ENCODE data around the gene CDH23.

The CDH23 gene

DNA sequence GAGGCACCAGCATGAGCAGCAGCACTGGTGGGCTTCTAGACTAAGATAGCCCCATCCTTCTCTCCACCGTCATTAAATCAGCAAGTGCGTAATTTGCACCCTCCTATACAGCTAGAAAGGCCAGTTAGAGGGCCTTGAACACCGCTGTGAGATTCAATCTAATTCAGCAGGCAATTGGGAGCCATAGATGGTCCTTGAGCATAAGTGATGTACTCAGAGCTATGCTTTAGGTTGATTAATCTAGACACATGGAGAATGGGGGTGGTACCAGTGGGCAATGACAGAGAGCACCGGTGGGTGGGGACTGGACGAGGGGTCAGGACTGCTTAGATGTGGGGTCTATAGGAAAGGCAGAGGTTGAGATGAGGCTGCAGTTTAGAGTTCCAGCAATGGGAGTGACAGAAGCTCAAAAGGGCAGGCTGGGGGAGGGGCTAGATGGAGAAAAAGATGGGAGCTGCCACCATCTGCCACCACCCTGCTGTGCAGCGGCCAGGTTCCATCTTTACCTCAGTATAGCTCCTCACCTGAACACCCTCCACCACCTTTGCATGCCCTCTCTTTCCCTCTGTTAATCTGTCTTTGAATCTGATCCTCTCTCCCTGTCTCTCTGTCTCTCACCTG is 235.6 kb downstream of the CDH23 start:
- no peaks in the 10 kb centered on the region for H3K27me3 ChIP-seq (ENCODE audit: control insufficient read depth, insufficient read depth, low read length)

DNA sequence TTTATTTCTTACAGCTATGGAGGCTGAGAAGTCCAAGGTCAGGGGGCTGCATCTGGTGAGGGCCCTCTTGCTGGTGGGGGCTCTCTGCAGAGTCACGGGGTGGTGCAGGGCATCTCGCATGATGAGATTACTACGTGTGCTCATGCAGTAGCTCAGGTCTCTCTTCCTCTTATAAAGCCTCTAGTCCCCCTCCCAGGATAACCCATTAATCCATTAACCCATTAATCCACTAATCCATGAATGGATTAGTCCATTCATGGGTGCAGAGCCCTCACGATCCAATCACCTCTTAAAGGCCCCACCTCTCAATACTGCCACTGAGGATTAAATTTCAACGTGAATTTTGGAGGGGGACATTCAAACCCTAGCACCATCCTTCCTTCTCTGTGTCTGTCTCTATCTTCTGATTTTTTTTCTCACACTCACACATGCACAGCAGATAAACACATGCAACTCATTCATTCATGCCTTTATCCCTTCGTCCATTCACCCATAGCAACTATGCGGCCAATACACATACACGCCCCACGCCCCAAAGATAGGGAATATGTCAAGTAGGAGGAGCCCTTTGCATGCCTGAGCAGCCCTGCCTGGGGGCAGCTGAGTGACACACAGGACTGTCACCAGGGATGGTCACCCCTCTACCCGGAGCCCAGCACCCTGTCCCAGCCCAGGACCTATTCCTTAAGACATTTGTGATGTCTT is 236.3 kb downstream of the CDH23 start:
- Histone ChIP-seq H3K4me1 (peaks cover 30% of the 10 kb centered on the region), H3K79me2 (peaks cover 23% of the 10 kb centered on the region), H3K4me3 (ENCODE audit: low read depth, low read length) (no peak overlapping the region), H3K9ac (no peak overlapping the region), H3K9me3 (ENCODE audit: control insufficient read depth, low read length) (no peaks in the 10 kb centered on the region), H3K4me2 (ENCODE audit: low read length) (no peak overlapping the region), H3K36me3 (ENCODE audit: control insufficient read depth, insufficient read depth, low read length) (no peaks in the 10 kb centered on the region), H3K27me3 (ENCODE audit: control insufficient read depth, insufficient read depth, low read length) (no peaks in the 10 kb centered on the region), H2AFZ (no peak overlapping the region), H3K27ac (no peak overlapping the region)
- TF ChIP-seq, protein P1, sequence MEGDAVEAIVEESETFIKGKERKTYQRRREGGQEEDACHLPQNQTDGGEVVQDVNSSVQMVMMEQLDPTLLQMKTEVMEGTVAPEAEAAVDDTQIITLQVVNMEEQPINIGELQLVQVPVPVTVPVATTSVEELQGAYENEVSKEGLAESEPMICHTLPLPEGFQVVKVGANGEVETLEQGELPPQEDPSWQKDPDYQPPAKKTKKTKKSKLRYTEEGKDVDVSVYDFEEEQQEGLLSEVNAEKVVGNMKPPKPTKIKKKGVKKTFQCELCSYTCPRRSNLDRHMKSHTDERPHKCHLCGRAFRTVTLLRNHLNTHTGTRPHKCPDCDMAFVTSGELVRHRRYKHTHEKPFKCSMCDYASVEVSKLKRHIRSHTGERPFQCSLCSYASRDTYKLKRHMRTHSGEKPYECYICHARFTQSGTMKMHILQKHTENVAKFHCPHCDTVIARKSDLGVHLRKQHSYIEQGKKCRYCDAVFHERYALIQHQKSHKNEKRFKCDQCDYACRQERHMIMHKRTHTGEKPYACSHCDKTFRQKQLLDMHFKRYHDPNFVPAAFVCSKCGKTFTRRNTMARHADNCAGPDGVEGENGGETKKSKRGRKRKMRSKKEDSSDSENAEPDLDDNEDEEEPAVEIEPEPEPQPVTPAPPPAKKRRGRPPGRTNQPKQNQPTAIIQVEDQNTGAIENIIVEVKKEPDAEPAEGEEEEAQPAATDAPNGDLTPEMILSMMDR (IDR thresholded peaks at IDR 0.05) = no peak

More for the DNA sequence above, 235.6 kb downstream of the CDH23 start:
- Histone ChIP-seq H3K9ac (no peak overlapping the region), H3K4me1 (peaks cover 30% of the 10 kb centered on the region), H3K4me2 (ENCODE audit: low read length) (no peak overlapping the region), H3K4me3 (ENCODE audit: low read depth, low read length) (no peak overlapping the region), H3K27ac (no peak overlapping the region), H3K36me3 (ENCODE audit: control insufficient read depth, insufficient read depth, low read length) (no peaks in the 10 kb centered on the region), H3K9me3 (ENCODE audit: control insufficient read depth, low read length) (no peaks in the 10 kb centered on the region), H3K79me2 (peaks cover 21% of the 10 kb centered on the region), H2AFZ (no peak overlapping the region)
- TF ChIP-seq, protein P1 (IDR thresholded peaks at IDR 0.05) = no peak

- TF ChIP-seq, protein P1 (IDR thresholded peaks at IDR 0.05) = no peak
- no peak overlapping the region for H3K9ac ChIP-seq
- H3K4me1 ChIP-seq = peaks cover 30% of the 10 kb centered on the region
These were observed 237.2 kb downstream of the CDH23 start for GRCh38 chr10:71633920-71634319.

GRCh38 chr10:71634531-71635164 is 237.9 kb downstream of the CDH23 start:
- TF ChIP-seq, protein P1 (IDR thresholded peaks at IDR 0.05) = no peak
- H3K4me1 ChIP-seq = peaks cover 30% of the 10 kb centered on the region
- no peaks in the 10 kb centered on the region for H3K27me3 ChIP-seq (ENCODE audit: control insufficient read depth, insufficient read depth, low read length)

More at GRCh38 chr10:71633920-71634319, 237.2 kb downstream of the CDH23 start:
- Histone ChIP-seq H3K79me2 (peaks cover 25% of the 10 kb centered on the region), H3K9me3 (ENCODE audit: control insufficient read depth, low read length) (no peaks in the 10 kb centered on the region), H3K36me3 (ENCODE audit: control insufficient read depth, insufficient read depth, low read length) (no peaks in the 10 kb centered on the region), H2AFZ (no peak overlapping the region), H3K4me2 (ENCODE audit: low read length) (no peak overlapping the region), H3K27ac (no peak overlapping the region), H3K4me3 (ENCODE audit: low read depth, low read length) (no peak overlapping the region), H3K27me3 (ENCODE audit: control insufficient read depth, insufficient read depth, low read length) (no peaks in the 10 kb centered on the region)

More at GRCh38 chr10:71634531-71635164, 237.9 kb downstream of the CDH23 start:
- H3K36me3 ChIP-seq (ENCODE audit: control insufficient read depth, insufficient read depth, low read length) = no peaks in the 10 kb centered on the region
- H3K27ac ChIP-seq = no peak overlapping the region
- peaks cover 25% of the 10 kb centered on the region for H3K79me2 ChIP-seq
- H2AFZ ChIP-seq = no peak overlapping the region
- H3K9ac ChIP-seq = no peak overlapping the region
- no peaks in the 10 kb centered on the region for H3K9me3 ChIP-seq (ENCODE audit: control insufficient read depth, low read length)
- H3K4me2 ChIP-seq (ENCODE audit: low read length) = no peak overlapping the region
- no peak overlapping the region for H3K4me3 ChIP-seq (ENCODE audit: low read depth, low read length)
